IMR-90 (cell line): Measurements from ENCODE around the gene PKD2L1.

Experiments used
- BHLHE40 ChIP-seq: fragments of 150-350 bp; IDR thresholded peaks from 2 replicates; pipeline ENCODE4 v1.6.1; 2016; ENCODE audit warnings: mild to moderate bottlenecking, low read depth, low read length
- CTCF ChIP-seq: conservative IDR thresholded peaks from 2 replicates; pipeline ENCODE4 v1.5.1; 2012; ENCODE audit warnings: mild to moderate bottlenecking, low read depth, low read length, improper control_type of control experiment
- NFE2L2 ChIP-seq: fragments of 150-350 bp; IDR thresholded peaks from 2 replicates; pipeline ENCODE4 v1.6.1; 2016; ENCODE audit warnings: low read depth, mild to moderate bottlenecking, low read length
- POLR2A ChIP-seq: IDR thresholded peaks from 2 replicates; pipeline ENCODE4 v1.6.1; 2012; ENCODE audit warnings: mild to moderate bottlenecking, low read depth, low read length
- RAD21 ChIP-seq: IDR thresholded peaks from 2 replicates; pipeline ENCODE4 v1.6.1; 2012; ENCODE audit warnings: low read length, improper control_type of control experiment
- RFX5 ChIP-seq: IDR thresholded peaks from 2 replicates; pipeline ENCODE4 v1.8.0; 2012; ENCODE audit warnings: low read depth, mild to moderate bottlenecking, low read length, moderate library complexity
- SMC3 ChIP-seq: fragments of 150-350 bp; IDR thresholded peaks from 2 replicates; pipeline ENCODE4 v1.6.1; 2016; ENCODE audit warnings: low read depth, mild to moderate bottlenecking, antibody characterized with exemption, low read length, moderate library complexity

GRCh38 chr10:100371482-100372027, 41.5 kb upstream of the PKD2L1 start:
- TF ChIP-seq BHLHE40 (no peak), CTCF (no peak), SMC3 (0 out of 2 replicates have a peak, but pooled peaks have one; percentile 6), RAD21 (no peak), NFE2L2 (no peak), POLR2A (0 out of 2 replicates have a peak, but pooled peaks have one; percentile 15), RFX5 (no peak)
